NCI-H2171 (cell line): ENCODE data around the gene CCN5.
"Not testable (repeated sequence)": the region's sequence is repeated elsewhere in the genome, so short reads cannot be mapped to it uniquely, and the experiment has no call there.

Experiments
- DNase-seq: peaks from one replicate; lab custom pipeline; 2025; lab: John Stamatoyannopoulos, UW

Gene CCN5

DNA sequence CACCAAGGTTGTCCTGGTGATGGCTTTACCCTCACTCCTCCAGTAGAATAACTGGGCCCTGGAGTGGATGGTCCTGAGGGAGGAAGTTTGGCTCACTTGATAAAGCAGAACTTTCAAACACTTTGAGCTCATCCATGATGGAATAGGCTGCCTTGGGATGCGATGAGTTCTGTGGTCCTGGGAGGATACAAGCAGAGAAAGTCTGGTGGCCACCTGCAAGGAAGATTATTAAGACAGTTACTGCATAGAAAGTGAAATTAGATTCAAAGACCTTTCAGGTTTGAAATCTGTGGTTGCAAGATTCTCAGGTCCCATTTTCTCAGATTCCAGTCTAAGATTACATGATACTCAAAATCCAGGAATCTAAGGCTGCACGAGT lies 19.9 kb upstream of the CCN5 start:
- DNase-seq = no peak

DNA sequence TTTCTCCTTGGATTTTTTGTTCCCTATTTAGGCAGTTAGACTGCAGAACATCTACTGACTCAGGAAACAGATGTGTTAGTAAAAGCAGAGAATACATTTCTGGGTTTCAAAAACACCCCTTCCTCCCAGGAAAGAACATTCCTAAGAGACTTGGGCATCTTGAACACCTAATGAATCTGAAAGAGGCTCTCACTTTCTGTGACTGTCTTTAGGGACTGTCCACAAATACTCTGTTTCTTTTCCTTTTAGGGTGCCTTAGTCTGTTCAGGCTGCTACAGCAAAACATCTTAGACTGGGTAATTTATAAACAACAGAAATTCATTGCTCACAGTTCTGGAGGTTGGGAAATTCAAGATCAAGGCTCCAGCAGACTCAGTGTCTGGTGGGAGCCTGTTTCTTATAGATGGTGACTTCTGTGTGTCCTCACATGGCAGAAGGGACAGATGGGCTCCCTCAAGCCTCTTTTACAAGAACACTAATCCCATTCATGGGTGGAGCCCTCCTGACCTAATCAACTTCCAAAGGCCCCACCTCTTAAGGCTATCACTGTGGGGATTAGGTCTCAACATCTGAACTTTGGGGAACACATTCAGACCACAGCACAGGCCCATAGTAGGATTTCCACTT lies 19.4 kb upstream of the CCN5 start:
- DNase-seq = no peak

DNA sequence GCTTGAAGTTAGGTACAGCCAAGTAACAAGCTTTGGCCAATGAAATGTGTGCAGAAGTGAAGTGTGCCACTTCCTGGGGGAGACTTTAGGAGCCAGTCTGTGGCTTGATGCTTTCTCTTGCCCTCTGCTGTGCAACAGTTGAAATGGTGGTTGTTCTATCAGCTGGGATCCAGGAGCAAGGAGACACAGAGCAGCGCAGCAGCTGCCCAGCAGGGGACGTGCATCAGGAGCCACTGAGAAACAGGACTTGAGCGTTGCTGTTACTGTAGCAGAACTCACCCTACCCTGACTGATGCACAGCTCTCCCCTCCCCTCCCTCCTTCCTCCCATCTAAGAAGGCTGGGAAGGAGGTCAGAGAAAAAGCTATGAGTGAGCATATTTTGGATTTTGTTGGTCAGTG lies 18.9 kb upstream of the CCN5 start:
- DNase-seq = no peak

DNA sequence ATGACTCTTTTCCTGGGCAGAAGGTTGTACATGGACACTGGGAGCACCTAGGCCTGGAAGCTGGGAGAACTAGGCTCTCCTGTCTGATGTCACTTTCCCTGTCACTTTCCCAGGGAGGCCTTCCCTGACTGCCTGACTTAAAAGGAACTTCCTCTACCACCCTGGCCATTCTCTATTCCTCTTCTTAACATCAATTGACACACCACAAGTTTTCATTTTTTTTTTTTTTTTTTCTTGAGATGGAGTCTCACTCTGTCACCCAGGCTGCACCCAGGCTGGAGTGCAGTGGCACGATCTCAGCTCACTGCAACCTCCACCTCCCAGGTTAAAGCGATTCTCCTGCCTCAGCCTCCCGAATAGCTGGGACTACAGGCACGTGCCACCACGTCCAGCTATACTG lies 18.1 kb upstream of the CCN5 start:
- not testable (repeated sequence) for DNase-seq

DNA sequence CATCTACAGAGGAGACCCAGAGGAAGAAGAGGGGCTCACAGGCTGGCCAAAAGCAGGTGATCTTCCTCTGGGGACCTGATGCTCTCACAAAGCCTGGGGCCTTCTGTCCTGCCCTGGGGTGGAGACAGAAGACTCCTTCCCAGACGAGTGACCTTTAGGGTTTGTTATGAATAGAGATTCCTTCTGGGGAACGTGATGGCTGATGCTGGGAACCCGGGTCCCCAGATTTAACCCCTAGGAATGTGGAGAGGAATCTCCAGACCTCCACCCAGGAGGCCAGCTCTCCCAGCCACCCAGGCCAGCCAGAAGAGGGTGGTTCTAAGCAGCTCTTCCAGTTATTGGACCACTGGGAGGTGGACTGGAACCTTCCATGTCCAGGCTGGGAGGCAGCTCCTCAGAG lies 16.8 kb upstream of the CCN5 start:
- no peak for DNase-seq

DNA sequence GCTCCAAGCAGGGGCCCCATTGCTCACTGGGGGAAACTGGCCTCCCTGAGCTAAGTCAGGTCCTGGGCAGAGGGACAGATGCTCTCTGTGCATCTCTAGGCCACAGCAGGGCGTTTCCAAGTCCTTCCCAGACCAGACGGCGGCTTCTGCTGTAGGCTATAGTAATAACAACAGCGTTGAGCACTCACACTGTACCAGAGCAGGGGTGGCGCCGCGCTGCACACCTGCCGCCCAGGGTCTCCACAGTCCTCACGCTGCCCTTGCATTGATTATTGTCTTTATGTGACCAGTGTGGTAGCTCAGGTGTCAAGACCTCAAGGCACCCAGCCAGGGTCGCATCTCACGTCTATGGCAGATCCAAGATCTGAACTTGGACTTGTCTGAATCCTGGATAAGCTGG lies 14.9 kb upstream of the CCN5 start:
- no peak for DNase-seq

DNA sequence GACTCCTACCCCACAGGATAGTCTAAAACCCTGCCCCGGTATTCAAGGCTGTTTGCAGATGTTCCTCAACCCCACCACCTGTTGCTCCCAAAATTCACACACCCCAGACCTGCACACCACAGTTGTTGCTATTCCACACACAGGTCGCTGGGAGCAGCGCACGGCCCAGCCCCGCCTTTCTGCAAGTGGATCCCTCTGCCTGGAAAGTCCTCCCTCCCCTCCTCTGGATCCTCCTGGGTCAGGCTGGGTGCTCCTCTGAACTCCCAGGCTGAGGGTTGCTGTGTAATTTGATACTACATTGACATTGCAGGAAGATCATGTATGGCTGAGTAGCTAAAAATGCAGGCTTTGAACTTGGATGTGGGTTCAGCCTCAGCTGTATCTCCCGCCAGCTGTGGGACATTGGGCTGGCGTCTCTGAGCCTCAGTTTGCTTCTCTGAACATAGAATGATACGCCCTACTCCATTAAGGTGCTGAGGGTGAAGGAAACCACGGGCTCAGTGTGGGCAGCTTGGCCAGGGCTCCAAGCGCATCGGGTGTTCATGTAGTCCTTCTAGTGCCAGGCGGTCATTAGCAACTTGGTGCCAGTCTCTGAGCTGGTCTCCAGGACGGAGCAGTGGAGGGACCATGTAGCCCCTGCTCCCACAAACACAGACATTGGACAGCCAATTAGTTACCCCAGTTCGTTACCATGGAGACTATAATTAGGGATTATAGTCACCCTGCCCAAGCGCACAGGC lies 13.9 kb upstream of the CCN5 start:
- DNase-seq = peak; percentile 19

DNA sequence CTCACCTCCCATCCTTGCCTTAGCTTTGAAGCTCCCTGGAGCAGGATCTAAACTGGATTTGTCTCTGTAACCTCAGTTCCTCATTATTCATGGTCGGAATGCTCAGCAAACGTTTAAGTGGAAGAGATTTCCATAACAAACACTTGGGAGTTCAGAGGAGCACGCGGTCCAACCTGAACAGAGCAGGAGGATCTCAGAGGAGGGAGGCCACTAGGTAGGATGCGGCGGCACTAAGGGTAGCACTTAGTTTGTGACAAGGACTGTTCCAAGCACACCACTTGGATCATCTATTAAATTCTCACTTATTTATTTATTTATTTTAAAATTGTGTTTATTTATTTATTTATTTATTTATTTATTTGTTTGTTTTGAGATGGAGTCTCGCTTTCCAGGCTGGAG lies 13.3 kb upstream of the CCN5 start:
- no peak for DNase-seq

DNA sequence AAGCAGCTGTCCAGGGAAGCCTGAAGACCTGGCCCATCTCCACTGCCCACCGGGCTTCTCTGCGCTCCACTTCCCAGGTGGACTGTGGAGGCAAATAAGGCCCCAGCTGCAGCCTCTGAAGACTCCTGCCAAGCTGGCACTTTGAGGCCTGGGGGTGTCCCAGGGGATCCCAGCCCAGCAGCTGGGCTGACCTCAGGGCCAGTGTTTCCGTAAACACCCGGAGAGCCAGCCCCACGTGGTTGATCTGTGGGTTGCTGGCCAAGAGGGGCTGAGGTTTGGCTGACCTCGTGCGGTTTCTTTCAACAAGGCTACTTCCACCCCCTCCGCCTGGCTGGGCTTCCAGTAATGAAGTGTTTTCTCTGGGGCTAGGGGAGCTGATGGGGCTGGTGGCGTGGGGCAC lies 12.4 kb upstream of the CCN5 start:
- no peak for DNase-seq

DNA sequence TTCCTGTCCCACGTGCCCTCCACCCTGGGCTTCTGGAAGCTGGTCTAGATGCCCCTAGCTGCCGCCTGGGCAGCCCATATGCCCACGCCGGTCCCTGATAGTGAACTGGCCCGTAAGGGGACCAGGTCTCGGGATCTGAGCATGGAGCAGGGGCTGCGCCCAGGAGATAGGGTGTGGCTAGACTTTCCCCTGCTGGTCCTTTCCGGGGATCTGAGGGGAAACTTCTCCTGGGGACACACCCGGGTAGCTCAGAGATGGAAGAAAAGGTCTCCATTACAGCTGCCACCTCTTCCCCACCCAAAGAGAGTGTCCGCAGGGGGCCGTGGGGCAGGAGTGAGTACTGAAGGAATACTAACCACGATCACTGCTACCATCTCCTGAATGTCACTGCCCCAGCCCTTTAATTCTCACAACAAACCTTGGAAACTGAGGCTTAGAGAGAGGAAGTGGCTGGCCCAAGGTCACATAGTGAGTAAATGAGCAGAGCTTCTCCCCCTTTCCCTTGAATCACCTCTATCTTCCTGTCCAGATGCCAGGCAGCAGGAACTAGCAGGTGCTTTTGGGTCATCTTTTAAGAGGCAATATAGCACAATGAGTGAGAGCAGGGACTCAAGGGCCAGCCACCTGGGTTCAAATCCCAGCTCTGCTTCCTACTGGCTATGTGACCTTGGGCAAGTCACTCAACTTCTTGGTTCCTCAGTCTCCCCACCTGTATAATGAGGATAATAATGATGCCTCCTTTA lies 11.8 kb upstream of the CCN5 start:
- no peak for DNase-seq

DNA sequence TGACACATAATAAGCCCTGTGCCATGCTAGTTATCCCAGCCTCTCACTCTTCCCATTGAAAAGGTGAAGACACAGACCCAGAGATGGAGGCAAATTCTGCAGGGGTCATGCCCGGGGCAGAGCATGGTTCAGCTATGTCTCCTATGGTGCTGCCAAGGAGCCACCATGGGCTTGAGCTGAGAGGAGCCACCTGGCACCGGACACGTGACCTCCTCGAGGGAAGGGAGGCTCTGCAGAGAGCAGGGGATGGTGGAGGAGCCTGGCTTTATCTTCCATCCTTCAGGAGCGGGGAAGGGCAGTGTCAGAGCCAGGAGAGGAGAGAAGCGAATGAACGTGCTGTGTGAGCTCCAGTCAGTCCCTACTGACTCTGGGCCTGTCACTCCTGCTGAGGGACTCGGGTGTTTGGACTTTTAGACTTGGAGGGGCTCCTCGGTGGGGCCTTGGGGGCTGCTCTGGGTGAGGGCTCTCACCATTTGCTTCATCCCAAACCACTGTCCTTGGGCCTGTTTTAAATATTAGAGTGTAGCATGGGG lies 11.1 kb upstream of the CCN5 start:
- DNase-seq = no peak

DNA sequence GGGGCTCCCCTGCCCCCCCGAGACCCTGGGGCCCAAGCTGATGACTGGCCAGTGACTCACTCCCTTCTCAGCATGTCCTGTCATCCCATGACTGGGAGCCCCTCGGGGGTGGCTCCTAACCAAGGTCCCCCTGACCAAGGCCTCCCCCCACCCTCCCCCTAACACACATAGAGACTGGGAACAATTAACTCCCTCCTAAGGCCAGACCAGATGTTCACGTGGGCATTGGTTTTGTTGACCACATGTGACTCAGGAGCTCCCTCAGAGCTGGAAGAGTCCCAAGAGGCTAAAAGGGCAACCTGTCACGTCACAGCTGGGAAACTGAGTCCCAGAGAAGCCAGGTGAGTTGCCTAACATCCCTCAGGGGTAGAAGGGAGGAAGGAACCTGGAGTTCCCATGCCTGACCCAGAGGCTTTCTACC lies 10.6 kb upstream of the CCN5 start:
- no peak for DNase-seq

DNA sequence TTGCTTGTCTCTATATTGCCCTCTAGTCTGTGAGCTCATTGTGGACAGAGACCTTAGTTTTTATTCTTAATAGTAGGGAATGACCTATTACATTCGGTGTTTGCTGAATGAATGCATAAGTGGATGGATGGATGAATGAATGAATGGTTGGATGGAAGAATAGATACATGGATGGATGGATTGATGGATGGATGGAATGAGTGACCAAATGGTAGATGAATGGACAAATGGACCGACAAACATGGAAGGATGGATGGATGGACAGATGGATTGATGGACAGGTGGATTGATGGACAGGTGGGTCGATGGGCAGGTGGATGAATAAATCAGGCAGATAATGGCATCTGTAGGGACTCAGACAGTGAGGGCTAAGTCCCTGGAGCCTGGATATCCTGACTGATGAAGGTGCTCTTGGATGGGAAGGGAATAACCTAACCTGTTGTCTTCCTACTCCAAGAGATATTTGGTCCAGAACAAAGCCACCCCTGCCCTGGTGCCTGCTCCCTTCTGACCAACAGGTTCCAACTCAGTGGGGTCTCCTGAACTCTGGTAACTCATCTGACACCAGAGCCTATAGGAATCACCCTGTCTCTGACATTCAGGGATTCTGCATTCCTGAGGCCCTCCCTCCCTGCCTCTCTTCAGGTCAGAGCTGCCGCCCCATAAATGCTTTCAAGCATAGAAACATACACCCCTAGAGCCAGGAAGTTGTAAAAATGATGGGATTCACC lies 9.6 kb upstream of the CCN5 start:
- DNase-seq = no peak

DNA sequence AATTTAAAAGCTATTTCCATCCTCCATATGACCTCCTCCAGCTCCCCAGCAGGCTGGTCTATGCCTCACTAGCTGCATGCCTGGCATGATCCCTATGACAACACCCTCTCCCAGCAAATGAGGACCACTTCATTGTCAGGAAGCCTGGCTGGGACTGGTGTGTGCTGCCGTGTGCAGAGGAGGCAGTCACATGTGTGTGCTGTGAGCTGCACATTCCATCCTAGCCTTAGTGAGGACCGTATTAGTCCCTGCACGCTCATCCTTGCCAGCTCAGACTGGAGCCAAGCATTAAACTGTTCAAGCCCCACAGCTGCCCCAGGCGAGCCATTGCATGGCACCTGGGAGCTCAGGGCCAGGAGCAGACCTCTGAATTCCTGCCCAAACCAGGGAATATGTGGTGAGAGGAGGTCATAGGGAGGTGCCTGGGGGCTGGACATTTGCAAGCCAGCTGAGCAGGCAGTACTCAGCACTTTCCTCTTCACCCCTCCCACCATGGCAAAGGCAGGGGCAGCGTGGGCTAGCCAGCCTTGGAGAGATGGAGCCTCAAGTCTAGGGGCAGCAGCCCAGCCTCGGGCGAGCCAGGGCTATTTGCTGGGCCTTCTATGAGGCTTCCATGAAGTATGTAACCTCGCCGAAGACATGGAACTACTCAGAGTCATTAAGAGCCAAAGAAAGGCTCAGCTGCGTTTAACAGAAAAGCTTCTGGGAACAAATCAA lies 8.7 kb upstream of the CCN5 start:
- DNase-seq = no peak

DNA sequence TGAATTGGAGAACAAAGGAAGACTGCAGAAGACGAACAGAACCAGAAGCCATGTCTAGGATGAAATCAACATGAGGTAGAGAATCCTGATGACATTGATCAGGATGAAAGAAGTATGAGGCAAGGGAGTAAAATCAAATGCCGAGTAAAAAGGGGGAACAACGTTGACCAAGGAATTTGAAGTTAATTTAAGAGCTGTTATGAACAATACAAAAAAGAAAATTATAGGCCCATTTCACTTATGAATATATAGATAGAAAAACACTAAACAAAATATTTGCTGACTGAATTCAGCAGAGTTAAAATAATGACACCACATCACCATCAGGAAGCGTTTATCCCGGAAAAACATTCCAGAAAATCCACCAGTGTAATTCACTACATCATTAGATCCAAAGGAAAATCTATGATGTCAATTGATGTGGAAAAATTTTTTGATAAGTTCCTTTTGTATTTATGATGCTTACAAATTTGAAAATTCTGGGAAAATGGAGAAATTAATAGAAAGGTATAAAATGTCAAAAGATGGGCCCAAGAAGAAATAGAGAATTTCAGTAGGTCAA lies 8.1 kb upstream of the CCN5 start:
- no peak for DNase-seq

DNA sequence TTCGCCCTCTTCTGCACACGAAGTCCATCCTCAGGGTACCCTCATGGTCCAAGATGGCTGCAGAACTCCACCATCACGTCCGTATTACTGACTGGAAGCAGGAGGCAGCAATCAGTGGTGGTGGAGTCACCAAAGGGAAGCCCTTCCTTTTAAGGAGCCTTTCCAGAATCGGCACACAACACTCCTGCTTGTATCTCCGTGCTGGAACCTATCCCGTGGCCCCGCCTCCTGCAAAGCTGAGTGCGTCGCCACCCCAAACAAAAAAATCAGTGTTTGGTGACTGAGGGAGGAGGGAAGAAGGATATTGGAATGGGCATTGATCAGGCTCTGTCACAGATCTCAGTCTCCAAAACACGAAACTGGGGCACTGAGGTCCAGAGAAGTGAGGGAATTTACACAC lies 5.8 kb upstream of the CCN5 start:
- no peak for DNase-seq

DNA sequence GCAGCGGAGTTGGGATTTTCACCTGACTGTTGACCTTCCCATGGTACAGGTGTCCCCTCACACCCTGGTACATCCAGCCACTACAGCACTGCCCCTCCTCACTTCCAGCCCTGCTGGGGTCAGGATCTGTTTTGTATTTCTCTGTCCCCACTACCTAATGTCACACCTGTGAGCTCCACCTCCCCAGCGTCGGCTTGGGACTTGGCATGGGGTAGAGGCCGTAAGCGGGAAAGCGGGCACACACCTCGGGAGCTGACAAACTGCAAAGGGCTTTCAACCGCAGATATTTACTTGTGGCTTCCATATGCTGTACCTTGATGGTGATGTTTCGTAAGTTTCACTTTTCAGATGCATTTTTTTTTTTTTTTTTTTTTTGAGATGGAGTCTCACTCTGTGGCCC lies 5.4 kb upstream of the CCN5 start:
- DNase-seq = no peak

DNA sequence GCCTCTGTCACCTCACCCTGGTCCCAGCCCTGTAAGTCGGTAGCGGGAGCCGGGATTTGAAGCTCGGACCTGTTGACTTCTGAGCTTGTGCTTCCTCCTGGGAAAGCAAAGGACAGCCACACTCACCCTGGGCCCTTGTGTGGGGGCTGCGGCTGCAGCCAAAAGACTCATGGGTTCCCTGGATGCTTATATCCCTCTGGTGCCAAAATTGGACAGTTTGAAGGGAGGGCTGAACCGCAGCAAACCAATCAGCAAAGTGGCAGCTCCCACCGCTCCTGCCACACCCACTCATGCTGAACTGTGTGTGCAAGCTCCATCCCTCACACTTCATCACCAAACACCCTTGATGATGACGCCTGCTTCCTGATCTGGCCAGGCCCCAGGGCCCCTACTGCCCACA lies 3.9 kb upstream of the CCN5 start:
- DNase-seq = no peak

DNA sequence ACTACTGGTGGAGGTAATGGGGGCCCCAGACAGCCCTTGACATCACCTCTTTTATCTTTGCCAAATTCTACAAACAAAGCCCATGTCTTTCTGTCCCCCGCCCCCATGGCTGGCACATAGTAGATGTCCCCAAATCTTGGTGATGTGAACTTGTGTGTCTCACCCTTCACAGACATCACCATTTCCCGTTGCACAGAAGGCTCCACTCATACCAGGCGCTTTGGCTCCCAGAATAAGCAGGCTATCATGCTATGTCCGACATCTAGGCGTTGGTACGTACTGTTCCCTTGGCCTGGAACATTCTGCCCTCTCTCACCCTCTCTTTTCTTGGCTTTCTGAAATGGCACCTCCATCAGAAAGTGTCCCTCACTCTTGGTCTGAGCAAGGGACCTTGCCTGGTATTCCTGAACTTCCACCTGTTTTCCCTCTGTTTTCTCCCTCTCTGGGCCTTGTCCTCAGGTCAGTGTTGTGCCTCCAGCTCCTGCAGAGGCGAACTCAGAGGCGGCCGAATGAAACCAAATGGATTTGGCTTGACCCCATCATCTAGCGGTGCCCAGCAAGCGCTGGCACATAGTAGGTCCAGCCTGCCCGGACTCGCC lies 968 bp upstream of the CCN5 start:
- DNase-seq = no peak

DNA sequence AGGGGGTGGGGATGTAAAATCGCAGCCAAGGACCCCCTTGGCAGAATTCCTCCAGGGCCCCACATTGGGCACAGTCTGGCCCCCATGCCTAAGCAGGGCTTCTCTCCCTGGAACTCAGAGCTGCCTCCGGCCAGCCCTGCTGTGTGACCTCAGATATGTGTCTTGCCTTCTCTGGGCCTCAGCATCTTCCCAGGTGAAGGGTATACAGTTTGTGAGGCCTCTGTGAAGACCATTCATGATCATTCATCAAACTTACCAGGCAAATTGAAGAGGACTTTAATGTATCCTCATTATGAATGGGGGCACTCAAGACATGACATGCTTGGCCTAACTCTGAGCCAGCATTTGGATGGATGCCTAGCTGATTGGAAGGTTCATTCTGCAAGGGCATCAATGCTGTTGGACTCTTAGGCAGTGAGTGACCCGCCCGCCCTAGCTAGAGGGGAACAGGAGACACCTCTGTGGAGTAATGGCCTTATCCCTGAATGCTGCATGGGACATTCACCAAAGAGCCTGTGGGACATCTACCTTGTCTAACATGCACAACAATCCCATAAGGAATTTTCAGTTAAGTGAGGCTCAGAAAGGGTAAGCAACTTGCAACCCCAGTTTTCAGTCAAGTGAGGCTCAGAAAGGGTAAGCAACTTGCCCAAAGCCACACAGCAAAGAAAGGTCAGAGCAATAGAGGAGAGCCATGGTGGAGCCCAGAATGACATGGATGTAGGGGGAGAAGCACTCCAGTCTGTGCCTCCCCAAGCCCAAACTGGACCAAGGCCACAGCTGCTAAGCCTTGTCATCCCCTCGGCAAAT lies 535 bp downstream of the CCN5 start:
- DNase-seq = no peak
